Measurements from ENCODE around the gene AQP3.
"Not testable (repeated sequence)": the region's sequence is repeated elsewhere in the genome, so short reads cannot be mapped to it uniquely, and the experiment has no call there.

AQP3 gene

DNA sequence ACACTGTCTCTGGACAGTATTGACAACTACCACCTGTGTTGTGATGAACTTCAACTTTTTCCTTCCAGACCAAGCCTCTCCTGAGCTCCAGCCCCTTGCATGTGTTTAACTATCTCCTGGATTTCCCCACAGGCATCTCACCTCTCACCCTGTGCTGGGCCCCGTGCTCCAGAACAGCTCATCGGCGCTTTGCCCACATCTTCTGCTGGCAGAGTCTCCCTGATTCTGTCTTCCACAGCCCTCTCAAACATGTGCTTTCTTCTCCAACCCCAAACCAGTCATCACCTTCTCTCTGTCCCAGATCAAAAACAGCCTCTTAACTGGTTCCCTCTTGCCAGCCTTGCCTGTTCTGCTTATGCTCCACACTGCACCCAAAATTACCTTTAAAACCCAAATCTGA is 53.4 kb downstream of the AQP3 start:
- H3K36me3 ChIP-seq (replicated peaks; ENCODE audit: low read depth, low read length); H3K4me2 ChIP-seq (ENCODE audit: low read length); H3K4me3 ChIP-seq (ENCODE audit: low read length); H3K27ac ChIP-seq (ENCODE audit: low read length); H3K4me1 ChIP-seq (ENCODE audit: low read length); H3K79me2 ChIP-seq (ENCODE audit: low read length); H3K27me3 ChIP-seq (ENCODE audit: low read depth, low read length); H2AFZ ChIP-seq (ENCODE audit: low read depth, low read length); H3K9me3 ChIP-seq (ENCODE audit: insufficient read depth, low read length); H3K9ac ChIP-seq (ENCODE audit: low read length); H4K20me1 ChIP-seq (ENCODE audit: insufficient read depth, low read length): not testable (repeated sequence)

DNA sequence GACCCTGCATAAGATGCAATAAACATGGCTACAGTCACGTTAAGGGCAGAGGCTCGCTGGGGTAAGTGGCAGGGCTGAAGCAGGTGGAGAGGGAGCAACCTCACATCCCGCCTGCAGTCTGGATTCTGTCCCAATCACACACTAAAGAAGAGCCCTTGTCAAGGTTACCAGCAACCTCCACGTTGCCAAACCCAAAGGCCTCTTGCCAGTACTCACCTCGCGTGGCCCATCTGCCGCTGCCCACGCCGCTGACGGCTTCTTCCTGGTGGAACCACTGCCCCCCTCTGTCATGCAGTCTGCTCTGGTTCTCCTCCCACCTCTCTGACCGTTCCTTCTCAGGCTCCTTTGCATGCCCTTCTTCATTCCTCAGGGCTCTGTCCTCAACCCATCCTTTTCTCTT is 53.8 kb downstream of the AQP3 start:
- no peaks in the 10 kb centered on the region for H3K9me3 ChIP-seq (ENCODE audit: insufficient read depth, low read length)
- no peak overlapping the region for H3K4me3 ChIP-seq (ENCODE audit: low read length)
- H4K20me1 ChIP-seq (ENCODE audit: insufficient read depth, low read length): no peaks in the 10 kb centered on the region
- H3K4me1 ChIP-seq (ENCODE audit: low read length): no peaks in the 10 kb centered on the region
- H3K79me2 ChIP-seq (ENCODE audit: low read length): no peaks in the 10 kb centered on the region
- no peak overlapping the region for H3K4me2 ChIP-seq (ENCODE audit: low read length)
- H3K9ac ChIP-seq (ENCODE audit: low read length): no peak overlapping the region
- no peak overlapping the region for H3K27ac ChIP-seq (ENCODE audit: low read length)
- no peaks in the 10 kb centered on the region for H3K27me3 ChIP-seq (ENCODE audit: low read depth, low read length)
- H3K36me3 ChIP-seq (replicated peaks; ENCODE audit: low read depth, low read length): no peaks in the 10 kb centered on the region
- no peak overlapping the region for H2AFZ ChIP-seq (ENCODE audit: low read depth, low read length)
- no peak for TF ChIP-seq EZH2phosphoT487 (IDR thresholded peaks at IDR 0.05; ENCODE audit: low read depth)
- TF ChIP-seq, protein P1, sequence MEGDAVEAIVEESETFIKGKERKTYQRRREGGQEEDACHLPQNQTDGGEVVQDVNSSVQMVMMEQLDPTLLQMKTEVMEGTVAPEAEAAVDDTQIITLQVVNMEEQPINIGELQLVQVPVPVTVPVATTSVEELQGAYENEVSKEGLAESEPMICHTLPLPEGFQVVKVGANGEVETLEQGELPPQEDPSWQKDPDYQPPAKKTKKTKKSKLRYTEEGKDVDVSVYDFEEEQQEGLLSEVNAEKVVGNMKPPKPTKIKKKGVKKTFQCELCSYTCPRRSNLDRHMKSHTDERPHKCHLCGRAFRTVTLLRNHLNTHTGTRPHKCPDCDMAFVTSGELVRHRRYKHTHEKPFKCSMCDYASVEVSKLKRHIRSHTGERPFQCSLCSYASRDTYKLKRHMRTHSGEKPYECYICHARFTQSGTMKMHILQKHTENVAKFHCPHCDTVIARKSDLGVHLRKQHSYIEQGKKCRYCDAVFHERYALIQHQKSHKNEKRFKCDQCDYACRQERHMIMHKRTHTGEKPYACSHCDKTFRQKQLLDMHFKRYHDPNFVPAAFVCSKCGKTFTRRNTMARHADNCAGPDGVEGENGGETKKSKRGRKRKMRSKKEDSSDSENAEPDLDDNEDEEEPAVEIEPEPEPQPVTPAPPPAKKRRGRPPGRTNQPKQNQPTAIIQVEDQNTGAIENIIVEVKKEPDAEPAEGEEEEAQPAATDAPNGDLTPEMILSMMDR (IDR thresholded peaks at IDR 0.05; ENCODE audit: low read depth, low read length): no peak

DNA sequence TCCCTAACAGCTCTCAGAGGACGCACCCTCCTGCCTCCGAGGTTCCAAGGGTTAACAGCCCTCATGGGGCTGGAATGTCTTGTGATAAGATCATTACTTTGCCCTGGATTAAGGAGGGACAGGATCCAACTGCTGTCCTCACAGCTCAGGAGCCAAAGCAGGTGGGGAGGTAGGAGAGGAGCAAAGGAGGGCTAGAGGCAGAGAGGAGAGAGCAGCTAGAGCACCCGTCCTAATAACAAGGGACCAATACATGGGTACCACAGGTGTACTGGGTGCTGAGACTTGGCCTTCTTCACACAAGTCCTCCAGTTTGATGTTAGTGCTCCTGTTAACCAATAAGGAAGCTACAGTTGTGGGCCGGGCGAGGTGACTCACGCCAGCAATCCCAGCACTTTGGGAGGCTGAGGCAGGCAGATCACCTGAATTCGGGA is 54.8 kb downstream of the AQP3 start:
- not testable (repeated sequence) for H3K4me2 ChIP-seq (ENCODE audit: low read length); H3K9ac ChIP-seq (ENCODE audit: low read length); H4K20me1 ChIP-seq (ENCODE audit: insufficient read depth, low read length); H3K4me3 ChIP-seq (ENCODE audit: low read length); H3K27ac ChIP-seq (ENCODE audit: low read length); H3K79me2 ChIP-seq (ENCODE audit: low read length); H3K36me3 ChIP-seq (replicated peaks; ENCODE audit: low read depth, low read length); H3K9me3 ChIP-seq (ENCODE audit: insufficient read depth, low read length); H3K4me1 ChIP-seq (ENCODE audit: low read length); H3K27me3 ChIP-seq (ENCODE audit: low read depth, low read length); H2AFZ ChIP-seq (ENCODE audit: low read depth, low read length)

Measured in OCI-LY3 (cell line).